GM12878 (cell line): ENCODE results near the gene SORCS1. TPM values are rescaled to one million over a fixed set of nuclear protein-coding genes. Genes with fewer than 3 reads are reported as not detected.

Source experiments
- CBX5 ChIP-seq: sonication (generic); IDR thresholded peaks from 2 replicates; pipeline ENCODE4 v1.6.1; 2016; ENCODE audit warnings: low read depth, moderate library complexity, mild to moderate bottlenecking, inconsistent platforms
- DPF2 ChIP-seq: fragments of 450-650 bp; IDR thresholded peaks from 2 replicates; pipeline ENCODE4 v1.6.1; 2017; ENCODE audit warnings: mild to moderate bottlenecking
- E4F1 ChIP-seq: fragments of 450-650 bp; IDR thresholded peaks from 2 replicates; pipeline ENCODE4 v1.6.1; 2018; ENCODE audit warnings: borderline replicate concordance, mild to moderate bottlenecking; ENCODE audit not compliant: partially characterized antibody
- EGR1 ChIP-seq, 2 experiments: IDR thresholded peaks; 1 replicate in 1 of 2; 2 replicates in 1 of 2; pipeline ENCODE4 v1.6.1; 2011 to 2012; ENCODE audit warnings: low read depth in 2 of 2, low read length in 2 of 2, borderline replicate concordance in 1 of 2, mild to moderate bottlenecking in 1 of 2, moderate library complexity in 1 of 2
- IKZF2 ChIP-seq, 2 experiments: fragments of 450-650 bp; IDR thresholded peaks; 2 replicates each; pipeline ENCODE4 v1.6.1; 2017; ENCODE audit warnings: mild to moderate bottlenecking in 2 of 2, moderate library complexity in 2 of 2
- KAT2A ChIP-seq: conservative IDR thresholded peaks from 2 replicates; pipeline ENCODE4 v1.6.1; 2011; ENCODE audit warnings: low read depth, low read length; ENCODE audit not compliant: control insufficient read depth
- NBN ChIP-seq: fragments of 450-650 bp; IDR thresholded peaks from 2 replicates; pipeline ENCODE4 v1.6.1; 2016
- NKRF ChIP-seq: fragments of 450-650 bp; conservative IDR thresholded peaks from 2 replicates; pipeline ENCODE4 v1.6.1; 2017; ENCODE audit warnings: mild to moderate bottlenecking, moderate library complexity
- PAX5 ChIP-seq: IDR thresholded peaks from 2 replicates; pipeline ENCODE4 v1.6.1; 2011; ENCODE audit warnings: low read depth, low read length, borderline replicate concordance
- POLR2AphosphoS5 ChIP-seq: IDR thresholded peaks from 2 replicates; pipeline ENCODE4 v1.6.1; 2011; ENCODE audit warnings: mild to moderate bottlenecking, low read length, inconsistent platforms
- polyA plus RNA-seq, 11 experiments: library from polyadenylated mRNA; depleted of rRNA in 4 of 11; unstranded in 6 of 11; stranded (reverse) in 5 of 11; fragments of >200 nt; fragmentation: Nextera tagmentation in 4 of 11; fragmentation: Illumina TruSeq in 1 of 11; extraction: Ambion mirVana in 4 of 11; extraction: Trizol in 1 of 11; gene quantifications; 1 replicate in 1 of 11; 2 replicates in 10 of 11; pipeline versions ENCODE4 v1.2.1 to v1.2.3, GENCODE V29; 2011 to 2016; ENCODE audit warnings: inconsistent platforms in 2 of 11, missing spikeins in 2 of 11, low read depth in 1 of 11
- total RNA-seq, 4 experiments: library from RNA; depleted of rRNA in 3 of 4; stranded (reverse); fragments of >200 nt in 3 of 4; fragmentation: Illumina TruSeq in 1 of 4; extraction: Trizol in 1 of 4; gene quantifications; 2 replicates each; pipeline versions ENCODE4 v1.2.1 to v1.2.3, GENCODE V29; 2013 to 2021
- TF ChIP-seq, protein P1 (sequence below): fragments of 450-650 bp; formaldehyde crosslinking; IDR thresholded peaks from 2 replicates; pipeline ENCODE4 v1.5.0; 2022; ENCODE audit warnings: mild to moderate bottlenecking, missing genetic modification characterization
- TF ChIP-seq, protein P2 (sequence below): fragments of 450-650 bp; IDR thresholded peaks from 2 replicates; pipeline ENCODE4 v1.6.1; 2014; ENCODE audit warnings: mild to moderate bottlenecking
- TF ChIP-seq, protein P3 (sequence below): fragments of 150-350 bp; IDR thresholded peaks from 2 replicates; pipeline ENCODE4 v1.6.1; 2014; ENCODE audit warnings: mild to moderate bottlenecking, low read depth, low read length
- TF ChIP-seq, protein P4 (sequence below): fragments of 450-650 bp; formaldehyde crosslinking; IDR thresholded peaks from 2 replicates; pipeline ENCODE4 v1.4.0; 2020; ENCODE audit warnings: mild to moderate bottlenecking, moderate library complexity

Gene SORCS1
- total and polyA plus RNA-seq, 10 of the 15 experiments (the other 5 are each of a cell fraction or from before 2014, with no cell fraction given): 0.02 to 9.6 (median 0.06) TPM; not detected in 3

DNA sequence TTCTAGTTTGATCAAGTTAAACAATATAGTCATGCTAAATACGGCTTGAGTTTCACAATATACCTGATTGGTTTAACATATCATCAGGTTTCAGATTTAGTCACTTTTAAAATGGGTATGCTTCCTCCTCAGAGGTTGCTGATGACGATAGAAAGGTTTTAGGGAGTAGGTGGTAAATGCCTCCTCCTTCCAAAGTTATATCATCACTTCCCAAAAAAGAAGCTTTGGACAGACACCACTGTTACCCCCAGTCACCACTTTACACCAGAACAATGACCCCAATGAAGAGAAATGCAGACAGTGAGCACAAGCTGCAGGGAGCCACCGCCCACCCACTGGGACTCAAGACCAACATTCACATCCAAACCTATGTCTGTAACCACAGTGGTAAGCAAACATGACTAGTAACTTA is 244.6 kb downstream of the SORCS1 start (continued):
- TF ChIP-seq PAX5 (no peak), EGR1 (IDR thresholded peaks at IDR 0.05; ENCODE audit: borderline replicate concordance in 1 of 2, low read depth in 2 of 2, low read length in 2 of 2) (peak in 1 of 2 experiments; percentile 23; a peak in 1 of 3 replicates), CBX5 (no peak), NKRF (no peak), IKZF2 (IDR thresholded peaks at IDR 0.05) (peak; percentile 31 to 32; a peak in 2 of 4 replicates), E4F1 (no peak), KAT2A (no peak), POLR2AphosphoS5 (no peak), DPF2 (peak; percentile 65; the same call in 1 of the 2 replicates), NBN (no peak)
- TF ChIP-seq, protein P1, sequence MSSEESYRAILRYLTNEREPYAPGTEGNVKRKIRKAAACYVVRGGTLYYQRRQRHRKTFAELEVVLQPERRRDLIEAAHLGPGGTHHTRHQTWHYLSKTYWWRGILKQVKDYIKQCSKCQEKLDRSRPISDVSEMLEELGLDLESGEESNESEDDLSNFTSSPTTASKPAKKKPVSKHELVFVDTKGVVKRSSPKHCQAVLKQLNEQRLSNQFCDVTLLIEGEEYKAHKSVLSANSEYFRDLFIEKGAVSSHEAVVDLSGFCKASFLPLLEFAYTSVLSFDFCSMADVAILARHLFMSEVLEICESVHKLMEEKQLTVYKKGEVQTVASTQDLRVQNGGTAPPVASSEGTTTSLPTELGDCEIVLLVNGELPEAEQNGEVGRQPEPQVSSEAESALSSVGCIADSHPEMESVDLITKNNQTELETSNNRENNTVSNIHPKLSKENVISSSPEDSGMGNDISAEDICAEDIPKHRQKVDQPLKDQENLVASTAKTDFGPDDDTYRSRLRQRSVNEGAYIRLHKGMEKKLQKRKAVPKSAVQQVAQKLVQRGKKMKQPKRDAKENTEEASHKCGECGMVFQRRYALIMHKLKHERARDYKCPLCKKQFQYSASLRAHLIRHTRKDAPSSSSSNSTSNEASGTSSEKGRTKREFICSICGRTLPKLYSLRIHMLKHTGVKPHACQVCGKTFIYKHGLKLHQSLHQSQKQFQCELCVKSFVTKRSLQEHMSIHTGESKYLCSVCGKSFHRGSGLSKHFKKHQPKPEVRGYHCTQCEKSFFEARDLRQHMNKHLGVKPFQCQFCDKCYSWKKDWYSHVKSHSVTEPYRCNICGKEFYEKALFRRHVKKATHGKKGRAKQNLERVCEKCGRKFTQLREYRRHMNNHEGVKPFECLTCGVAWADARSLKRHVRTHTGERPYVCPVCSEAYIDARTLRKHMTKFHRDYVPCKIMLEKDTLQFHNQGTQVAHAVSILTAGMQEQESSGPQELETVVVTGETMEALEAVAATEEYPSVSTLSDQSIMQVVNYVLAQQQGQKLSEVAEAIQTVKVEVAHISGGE (CRISPR knock-in tag): no peak
- TF ChIP-seq, protein P2, sequence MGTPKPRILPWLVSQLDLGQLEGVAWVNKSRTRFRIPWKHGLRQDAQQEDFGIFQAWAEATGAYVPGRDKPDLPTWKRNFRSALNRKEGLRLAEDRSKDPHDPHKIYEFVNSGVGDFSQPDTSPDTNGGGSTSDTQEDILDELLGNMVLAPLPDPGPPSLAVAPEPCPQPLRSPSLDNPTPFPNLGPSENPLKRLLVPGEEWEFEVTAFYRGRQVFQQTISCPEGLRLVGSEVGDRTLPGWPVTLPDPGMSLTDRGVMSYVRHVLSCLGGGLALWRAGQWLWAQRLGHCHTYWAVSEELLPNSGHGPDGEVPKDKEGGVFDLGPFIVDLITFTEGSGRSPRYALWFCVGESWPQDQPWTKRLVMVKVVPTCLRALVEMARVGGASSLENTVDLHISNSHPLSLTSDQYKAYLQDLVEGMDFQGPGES: no peak
- TF ChIP-seq, protein P3, sequence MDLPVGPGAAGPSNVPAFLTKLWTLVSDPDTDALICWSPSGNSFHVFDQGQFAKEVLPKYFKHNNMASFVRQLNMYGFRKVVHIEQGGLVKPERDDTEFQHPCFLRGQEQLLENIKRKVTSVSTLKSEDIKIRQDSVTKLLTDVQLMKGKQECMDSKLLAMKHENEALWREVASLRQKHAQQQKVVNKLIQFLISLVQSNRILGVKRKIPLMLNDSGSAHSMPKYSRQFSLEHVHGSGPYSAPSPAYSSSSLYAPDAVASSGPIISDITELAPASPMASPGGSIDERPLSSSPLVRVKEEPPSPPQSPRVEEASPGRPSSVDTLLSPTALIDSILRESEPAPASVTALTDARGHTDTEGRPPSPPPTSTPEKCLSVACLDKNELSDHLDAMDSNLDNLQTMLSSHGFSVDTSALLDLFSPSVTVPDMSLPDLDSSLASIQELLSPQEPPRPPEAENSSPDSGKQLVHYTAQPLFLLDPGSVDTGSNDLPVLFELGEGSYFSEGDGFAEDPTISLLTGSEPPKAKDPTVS: no peak
- TF ChIP-seq, protein P4, sequence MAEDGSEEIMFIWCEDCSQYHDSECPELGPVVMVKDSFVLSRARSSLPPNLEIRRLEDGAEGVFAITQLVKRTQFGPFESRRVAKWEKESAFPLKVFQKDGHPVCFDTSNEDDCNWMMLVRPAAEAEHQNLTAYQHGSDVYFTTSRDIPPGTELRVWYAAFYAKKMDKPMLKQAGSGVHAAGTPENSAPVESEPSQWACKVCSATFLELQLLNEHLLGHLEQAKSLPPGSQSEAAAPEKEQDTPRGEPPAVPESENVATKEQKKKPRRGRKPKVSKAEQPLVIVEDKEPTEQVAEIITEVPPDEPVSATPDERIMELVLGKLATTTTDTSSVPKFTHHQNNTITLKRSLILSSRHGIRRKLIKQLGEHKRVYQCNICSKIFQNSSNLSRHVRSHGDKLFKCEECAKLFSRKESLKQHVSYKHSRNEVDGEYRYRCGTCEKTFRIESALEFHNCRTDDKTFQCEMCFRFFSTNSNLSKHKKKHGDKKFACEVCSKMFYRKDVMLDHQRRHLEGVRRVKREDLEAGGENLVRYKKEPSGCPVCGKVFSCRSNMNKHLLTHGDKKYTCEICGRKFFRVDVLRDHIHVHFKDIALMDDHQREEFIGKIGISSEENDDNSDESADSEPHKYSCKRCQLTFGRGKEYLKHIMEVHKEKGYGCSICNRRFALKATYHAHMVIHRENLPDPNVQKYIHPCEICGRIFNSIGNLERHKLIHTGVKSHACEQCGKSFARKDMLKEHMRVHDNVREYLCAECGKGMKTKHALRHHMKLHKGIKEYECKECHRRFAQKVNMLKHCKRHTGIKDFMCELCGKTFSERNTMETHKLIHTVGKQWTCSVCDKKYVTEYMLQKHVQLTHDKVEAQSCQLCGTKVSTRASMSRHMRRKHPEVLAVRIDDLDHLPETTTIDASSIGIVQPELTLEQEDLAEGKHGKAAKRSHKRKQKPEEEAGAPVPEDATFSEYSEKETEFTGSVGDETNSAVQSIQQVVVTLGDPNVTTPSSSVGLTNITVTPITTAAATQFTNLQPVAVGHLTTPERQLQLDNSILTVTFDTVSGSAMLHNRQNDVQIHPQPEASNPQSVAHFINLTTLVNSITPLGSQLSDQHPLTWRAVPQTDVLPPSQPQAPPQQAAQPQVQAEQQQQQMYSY (CRISPR knock-in tag): no peak
